Measurements from ENCODE around the gene CUL4A.

CUL4A gene

DNA sequence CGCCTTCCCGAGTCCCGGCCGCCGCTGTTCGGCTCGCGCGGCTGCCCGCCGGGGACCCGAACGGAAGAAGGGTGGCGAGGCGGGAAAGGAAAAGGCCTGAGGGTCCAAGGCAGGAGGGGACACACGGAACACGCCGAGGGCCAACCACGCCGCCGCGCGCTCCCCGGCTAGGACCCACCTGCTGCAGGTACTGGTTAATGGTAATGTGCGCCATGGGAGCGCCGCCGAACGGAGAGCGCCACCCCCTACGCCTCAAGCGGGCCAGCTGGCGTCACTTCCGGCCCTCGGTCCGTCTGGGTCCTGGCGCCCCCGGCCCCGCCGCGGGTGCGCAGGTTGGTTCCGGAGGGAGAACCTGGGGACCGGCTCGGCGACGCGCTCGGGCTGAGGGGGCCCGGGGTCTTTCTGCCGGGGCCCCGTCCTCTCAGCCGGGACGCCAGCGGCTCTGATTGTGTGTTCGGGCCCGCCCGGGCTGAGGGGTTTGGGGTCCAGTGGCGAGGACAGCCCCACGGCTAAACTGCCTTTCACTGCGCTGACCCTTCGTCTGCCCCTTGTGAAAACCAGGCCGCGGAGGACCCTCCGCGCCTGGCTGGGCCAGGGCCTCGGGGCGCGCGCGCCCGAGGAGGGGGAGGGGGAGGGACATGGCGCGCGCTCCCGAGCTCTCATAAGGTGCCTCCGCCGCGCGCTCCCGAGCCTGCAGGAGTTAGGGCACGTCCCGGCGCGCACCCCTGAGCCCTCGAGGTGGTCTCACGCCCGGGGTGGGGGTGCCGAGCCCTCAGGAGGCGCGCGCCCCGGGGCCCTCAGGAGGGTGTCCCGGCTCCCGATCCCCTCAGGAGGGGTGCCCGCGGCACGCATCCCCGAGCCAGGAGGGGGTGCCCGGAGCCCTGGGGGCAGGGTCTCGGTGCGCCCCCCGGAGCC, 735 bp upstream of the CUL4A start, which contains the start of gene PCID2:
PCID2 (minus strand) TSS at position 249 of the 915 bp plus-strand sequence; CDS start at position 214, 35 bp downstream.
- DNase-seq (ENCODE audit: low read depth): peak; percentile 72

DNA sequence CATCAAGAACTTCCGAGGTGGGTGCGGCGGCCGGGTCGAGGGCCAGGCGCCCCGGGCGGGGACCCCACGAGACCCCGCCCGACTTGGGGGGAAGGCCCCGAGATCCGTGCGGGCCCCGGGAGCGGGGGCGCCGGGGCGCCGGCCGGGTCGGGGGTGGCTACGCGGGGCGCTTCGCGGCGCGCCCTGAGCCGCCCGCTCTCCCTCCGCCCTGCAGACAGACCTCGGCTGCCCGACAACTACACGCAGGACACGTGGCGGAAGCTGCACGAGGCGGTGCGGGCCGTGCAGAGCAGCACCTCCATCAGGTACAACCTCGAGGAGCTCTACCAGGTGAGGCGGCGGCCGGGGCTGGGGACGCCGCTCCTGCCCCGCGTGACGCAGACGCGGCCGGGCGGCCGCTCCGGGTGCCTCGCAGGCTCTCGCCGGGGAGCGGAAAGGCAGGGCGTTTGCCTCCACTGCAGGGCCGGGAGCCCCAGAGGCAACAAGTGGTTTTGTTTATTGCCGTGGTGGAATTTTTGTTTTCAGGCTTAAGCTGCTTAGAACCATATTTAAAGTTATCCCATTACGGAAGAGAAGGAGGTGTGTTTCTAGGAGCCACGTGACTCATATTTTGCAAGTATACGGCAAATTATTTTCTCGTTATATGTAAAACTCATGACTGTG, 477 bp downstream of the CUL4A start:
- DNase-seq (ENCODE audit: low read depth): no peak

DNA sequence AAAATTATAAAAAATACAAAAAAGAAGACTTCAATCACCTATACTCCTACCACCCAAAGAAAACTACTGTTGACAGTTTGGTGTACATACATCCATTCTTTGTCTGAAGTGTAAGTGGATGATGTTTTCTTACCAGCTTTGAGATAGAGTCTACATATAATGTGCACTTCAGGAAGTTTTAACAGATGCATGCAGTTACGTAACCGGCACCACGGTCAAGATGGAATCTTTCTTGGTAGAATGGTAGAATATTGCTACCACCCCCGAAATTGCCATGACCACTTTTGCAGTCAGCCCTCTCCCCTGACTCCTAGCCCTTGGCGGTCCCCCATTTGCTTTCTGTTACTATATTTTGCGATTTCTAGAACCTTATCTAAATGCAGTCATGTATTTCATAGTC, 1.4 kb downstream of the CUL4A start:
- no peak for DNase-seq (ENCODE audit: low read depth)

DNA sequence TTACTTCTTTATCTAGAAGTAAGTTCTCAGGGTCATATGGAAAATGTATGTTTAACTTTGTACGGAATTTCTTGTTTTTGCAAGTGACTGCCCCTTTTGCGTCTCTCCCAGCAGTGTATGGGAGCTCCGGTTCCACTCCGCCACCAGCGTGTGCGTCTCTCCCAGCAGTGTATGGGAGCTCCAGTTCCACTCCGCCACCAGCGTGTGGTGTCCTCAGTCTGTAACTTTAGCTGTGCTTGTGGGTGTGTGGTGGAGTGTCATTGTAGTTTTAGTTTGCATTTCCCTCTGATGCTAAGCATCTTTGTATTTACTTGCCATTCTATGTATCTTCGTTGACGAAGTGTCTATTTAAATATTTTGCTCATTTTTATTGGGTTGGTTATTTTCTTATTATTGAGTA, 2.4 kb downstream of the CUL4A start:
- DNase-seq (ENCODE audit: low read depth): no peak

DNA sequence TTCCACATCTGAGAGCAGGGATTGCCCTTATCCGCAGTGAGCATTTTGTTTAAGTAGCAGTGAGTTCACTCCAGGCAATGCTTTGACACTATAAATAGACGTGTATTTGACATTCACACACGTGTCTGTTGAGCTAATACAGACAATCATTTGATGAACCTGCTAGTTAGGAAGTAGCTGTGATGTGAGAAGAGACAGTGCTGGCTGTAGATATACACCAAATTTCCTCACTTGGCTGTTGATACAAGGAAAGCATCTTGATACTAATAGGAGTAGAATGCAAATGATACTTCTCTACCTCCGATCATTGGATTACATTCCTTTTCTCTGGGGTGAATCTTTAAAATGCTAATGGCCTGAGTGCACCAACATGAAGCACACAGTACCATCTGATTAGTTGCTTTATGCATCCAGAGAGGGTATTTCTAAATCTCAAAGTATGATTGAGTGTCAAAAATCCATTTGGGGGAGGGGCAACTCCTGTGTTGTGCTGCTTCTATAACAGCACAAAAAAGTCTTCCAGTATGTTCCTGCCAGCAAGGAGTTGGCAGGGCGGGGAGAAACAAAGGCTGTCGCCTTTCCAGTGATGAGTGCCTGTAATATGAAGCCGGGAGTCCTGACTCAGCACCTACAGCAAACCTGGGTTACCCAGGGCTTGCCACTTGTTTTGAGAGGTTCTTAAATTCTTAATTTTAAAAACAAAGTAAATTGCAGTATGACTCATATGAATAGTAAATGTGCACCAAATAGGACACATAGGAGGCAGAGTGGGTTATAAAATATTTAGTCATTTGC, 7.0 kb downstream of the CUL4A start:
- peak; percentile 50 for DNase-seq (ENCODE audit: low read depth)

DNA sequence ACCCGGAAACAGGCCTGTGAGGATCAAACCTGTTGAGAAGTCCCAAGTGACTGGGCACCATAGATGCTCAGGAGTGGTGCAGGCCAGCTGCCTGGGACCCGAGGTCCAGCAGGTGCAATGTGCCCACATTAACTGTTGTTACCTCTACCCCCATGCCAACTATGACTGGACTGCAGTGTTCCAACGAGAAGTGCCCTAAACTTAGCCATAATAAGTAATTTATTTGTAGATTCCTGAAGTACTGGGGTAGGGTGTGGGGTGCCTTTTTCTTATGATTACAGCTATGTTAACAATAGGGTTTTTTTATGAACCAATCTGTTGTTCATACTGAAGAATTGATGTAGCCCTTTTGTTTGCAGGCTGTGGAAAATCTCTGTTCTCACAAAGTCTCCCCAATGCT, 9.2 kb downstream of the CUL4A start:
- DNase-seq (ENCODE audit: low read depth): no peak

DNA sequence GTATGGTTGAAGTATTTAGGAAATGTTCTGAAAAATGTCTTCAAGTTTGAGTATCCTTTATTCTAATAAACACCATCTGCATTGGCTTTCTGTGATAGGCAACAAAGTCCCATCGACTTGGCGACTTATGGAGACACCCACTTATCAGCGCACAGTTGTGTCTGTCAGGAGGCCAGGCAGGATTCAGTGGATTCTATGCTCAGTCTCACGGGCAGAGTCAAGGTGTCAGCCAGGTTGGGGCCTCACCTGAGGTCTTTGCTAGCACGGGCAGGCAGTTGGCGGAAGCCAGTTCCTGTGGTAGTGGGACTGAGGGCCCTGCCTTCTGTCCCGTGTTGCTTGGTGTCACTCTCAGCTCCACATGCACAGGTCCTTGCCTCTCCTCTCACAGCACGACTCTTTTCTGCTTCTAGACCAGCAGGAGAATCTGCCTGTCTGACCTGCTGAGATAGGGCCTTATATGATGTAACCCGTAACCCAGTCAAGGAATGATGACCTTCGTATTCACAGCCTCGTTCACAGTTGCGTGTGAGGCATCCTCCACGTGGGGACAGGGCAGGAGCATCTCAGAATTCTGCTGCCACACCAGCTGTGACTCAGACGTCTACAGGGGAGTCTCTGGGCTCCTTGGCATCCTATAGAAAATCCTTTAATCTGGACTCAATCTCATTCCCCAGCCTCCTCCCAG, 10.0 kb downstream of the CUL4A start:
- no peak for DNase-seq (ENCODE audit: low read depth)

DNA sequence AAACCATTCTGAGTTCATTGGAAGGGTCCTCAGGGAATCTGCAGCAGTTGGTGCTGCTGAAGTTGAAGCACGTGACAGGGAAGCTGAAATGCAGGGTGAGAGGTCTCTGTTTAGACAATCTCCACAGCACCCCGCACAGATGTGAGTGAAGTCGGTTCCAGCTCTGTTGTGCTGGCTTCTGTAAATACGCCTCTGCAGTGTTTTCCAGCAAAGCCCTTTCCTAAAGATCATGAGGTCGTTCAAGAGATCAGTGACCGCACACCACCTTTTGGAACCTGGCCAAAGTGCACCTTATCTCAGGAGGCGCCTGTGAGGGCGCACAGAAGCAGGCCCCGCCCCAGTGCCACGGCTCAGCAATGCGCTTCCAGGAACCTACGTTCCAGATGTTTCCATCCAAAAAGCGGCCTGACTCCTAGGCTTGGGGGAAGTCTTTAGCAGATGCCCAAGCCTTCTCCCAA, 10.8 kb downstream of the CUL4A start:
- no peak for DNase-seq (ENCODE audit: low read depth)

DNA sequence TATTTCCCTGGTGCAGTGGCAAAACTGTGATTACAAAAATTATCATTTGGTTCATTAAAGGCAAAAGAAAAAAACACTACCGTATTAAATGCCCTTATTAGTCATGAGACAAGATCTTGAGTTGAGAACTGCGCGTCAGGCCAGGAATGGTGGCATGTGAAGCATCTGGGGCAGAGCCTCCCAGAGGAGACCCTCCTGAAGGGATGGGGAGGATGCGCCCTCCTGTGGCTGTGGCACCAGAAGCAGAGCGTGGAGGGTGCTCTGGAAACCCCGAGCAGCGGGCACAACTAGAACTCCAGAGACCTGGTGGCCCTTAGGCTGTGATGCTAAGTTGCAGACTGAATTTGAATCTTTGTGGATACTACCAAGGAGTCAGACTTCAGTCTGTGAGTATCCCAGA, 11.5 kb downstream of the CUL4A start:
- DNase-seq (ENCODE audit: low read depth): no peak

DNA sequence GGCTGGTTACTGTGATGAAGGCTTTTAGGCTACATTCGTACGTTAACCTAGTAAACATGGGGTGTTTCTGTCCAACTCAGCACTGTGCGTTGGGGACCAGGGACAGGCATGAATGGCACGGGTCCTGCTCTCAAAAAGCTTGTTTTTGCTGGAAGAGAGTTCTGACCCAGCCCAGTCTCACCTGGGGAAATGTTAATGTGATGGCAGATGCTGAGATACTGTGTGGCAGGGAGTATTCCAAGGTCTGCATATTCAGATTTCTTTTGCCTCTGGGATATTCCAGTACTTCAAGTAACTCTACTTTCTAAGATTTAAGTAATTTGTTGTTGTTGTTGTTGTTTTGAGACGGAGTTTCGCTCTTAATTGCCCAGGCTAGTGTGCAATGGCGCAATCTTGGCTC, 13.7 kb downstream of the CUL4A start:
- DNase-seq (ENCODE audit: low read depth): no peak

DNA sequence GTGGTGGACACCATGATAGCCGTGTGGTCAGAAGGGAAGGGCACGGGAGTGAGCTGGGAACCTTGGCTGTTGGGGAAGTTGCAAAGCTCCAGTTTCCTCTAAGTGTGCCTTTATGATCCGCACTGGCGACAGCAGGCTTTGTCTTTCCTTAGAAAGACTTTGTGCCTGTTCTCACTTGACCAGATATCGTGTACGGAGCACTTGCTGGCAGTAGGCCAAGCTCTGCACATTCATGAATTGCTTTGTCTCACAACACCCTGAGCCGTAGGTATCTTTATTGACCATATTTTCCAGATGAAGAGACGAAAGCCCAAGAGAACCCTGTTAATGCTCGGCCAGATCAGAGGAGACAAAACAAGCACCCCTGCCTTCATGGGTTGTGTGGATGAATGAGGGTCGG, 15.1 kb downstream of the CUL4A start:
- DNase-seq (ENCODE audit: low read depth): no peak

DNA sequence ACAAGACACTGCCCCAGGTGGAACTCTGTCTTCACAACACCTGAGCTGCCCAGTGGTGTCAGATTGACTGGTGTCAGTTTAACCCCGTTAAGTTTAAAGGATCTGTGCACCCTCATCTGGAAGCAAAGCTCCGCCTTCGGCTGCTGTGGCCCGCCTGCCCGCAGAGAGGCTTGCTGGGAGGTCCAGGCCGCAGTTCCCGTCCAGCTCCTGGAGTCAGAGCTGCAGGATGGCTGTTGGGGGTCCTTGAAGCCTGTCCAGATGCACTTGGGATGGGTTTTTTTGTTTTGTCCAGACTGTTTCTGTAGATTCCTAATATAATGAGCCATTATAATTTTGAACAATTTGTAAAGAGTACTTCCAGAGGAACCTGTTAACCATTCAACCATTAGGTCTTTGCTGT, 16.1 kb downstream of the CUL4A start:
- DNase-seq (ENCODE audit: low read depth): no peak

DNA sequence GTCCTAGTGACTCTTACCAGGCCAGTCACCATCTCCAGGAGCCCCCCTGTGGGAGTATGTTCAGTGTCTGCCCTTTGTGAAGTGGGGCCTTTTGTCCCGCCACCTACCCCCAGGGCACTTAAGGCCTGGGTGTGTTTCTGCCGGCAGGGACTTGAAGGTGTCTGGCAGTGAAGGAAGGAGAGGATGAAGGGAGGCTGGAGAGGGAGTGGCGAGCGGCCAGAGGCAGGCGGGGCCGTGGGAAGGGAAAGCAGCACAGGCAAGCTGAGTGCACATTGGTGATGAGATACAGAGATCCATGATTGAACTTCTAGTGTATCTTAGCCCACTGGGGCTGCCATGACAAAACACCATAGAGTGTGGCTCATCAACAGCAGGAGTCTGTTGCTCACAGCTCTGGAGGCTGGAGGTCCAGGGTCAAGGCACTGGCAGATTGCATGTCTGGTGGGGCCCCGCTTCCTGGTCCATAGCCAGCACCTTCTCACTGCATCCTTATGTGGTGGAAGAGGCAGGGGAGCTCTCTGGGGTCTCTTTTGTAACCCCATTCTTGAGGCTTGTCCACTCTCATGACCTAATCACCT, 17.5 kb downstream of the CUL4A start:
- DNase-seq (ENCODE audit: low read depth): no peak

DNA sequence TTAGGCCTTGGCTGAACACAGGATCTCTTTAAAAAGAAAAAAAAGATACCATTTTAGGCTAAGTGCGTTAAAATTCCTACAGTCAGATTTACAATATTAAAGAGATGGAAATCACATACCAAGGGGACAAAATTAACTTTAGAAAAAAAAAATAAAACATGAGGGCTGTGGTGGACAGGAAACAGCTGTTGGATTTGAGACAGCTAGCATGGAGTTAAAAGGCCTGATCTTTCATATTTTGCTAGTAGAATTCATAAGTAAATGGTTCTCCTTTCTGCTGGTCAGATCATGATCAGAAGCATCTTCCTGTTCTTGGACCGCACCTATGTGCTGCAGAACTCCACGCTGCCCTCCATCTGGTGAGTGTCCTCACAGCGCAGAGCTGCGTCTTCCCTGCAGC, 19.7 kb downstream of the CUL4A start:
- no peak for DNase-seq (ENCODE audit: low read depth)

DNA sequence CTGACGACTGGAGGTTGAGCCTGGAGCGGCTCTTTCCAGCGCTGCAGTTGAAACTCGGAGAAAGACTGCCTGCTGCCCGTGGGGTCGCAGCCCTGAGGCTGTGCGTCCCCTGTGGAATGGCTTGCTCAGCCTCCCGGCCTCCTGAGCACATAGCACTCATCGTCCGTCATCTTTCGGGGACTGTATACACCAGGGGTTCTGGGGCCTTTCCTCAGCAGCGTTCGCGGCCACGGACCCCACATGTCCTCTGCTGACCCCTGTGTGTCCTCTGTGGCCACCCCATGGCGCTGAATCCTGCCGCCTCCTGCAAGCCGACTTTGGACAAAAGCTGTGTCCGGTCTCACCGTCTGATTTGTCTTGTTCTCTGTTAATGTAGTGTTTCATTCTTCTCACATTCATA, 20.4 kb downstream of the CUL4A start:
- no peak for DNase-seq (ENCODE audit: low read depth)

DNA sequence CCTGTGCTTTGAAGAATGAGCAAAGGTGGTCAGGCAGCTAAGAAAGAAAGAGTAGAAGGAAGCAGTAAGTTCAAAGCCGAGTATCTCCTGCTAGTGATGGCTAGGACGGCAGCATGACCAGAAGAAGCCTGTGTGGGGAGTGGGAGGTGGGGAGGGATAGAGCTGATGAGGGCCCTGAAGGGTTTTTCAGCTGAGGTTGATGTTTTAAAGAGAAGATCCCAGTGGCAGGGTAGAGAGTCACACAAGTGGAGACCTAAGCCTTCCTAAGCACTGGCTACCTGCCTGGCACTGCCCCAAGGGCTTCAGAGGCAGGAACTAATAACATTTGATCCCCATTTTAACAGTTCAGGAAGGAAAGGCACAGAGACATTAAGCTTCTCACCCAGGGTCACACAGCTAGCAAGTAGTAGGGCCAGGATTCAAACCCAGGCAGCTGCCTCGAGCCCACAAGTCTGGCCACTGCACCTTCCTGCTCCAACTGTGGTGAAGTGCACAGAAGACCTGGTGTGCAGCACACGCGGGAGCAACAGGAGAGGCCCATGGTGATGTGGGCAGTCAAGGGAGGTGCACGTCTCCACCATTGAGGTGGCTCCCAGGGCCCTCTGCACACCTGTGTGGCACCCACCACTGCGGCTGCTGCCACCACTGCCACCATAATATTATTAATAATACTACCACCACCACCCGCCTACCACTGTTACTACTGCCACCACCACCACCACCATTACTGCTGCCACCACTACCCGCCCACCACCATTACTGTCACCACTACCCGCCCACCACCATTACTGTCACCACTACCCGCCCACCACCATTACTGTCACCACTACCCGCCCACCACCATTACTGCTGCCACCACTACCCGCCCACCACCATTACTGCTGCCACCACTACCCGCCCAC, 22.1 kb downstream of the CUL4A start:
- no peak for DNase-seq (ENCODE audit: low read depth)

DNA sequence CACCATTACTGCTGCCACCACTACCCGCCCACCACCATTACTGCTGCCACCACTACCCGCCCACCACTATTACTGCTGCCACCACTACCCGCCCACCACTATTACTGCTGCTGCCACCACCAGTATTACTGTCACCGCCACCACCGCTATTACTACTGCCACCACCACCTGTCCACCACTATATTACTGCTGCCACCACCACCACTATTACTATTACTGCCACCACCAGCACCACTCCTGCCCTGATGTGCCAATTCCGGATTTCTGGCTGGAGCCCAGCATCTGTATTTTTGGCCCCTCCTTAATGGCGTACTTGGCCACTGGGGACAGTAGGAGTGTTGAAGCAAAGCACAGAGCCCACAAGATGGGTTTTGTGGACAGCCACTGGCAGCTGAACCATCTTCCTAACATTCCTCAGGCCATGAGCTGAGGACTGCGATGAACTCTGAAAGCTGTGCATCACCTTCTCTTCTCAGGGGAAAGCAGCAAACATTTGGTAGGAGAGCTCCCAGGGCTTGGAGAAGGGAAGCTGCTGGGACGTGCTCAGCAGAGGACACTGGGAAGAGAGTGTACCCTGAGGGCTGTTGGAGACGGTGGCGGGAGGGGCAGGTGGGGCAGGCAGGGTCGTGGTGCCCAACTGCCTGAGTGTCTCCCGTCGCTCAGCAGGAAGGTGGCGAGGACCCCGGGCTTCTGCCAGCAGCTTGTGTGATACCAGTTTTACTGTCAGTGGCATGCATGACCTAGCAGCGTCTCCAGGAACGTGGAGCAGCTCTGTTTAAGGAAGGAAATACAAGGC, 23.0 kb downstream of the CUL4A start:
- no peak for DNase-seq (ENCODE audit: low read depth)

DNA sequence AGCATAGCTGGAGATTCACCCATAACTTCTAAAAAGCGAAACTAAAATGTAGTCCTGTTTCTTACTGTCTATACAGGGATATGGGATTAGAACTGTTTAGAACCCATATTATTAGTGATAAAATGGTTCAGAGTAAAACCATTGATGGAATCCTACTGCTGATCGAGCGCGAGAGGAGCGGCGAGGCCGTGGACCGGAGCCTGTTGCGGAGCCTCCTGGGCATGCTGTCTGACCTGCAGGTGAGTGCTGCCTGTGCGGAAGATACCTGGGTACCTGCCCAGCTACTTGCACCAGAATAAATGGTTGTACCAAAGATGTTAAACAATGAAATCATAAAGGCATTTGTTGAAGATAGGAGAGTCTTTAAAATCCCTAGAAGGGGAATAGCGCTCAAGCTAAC, 23.7 kb downstream of the CUL4A start:
- no peak for DNase-seq (ENCODE audit: low read depth)

DNA sequence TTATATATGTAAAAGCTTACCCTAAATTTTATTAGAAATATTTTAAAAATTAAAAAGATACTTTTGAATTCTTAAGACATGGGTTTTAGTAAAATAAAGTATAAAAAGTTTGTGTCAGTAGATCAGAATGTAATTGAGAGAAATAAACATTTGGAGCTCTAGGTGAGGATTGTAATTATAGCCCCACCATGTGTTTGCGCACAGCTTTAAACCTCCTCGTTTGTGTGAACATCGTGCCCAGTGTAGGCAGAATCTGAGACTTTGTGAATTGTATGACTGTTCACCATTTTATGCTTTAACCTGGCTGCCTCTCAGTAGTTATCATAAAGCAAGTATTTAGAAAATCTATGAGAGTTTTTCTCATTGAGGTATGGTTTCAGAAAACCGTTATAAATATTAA, 29.1 kb downstream of the CUL4A start:
- DNase-seq (ENCODE audit: low read depth): no peak

DNA sequence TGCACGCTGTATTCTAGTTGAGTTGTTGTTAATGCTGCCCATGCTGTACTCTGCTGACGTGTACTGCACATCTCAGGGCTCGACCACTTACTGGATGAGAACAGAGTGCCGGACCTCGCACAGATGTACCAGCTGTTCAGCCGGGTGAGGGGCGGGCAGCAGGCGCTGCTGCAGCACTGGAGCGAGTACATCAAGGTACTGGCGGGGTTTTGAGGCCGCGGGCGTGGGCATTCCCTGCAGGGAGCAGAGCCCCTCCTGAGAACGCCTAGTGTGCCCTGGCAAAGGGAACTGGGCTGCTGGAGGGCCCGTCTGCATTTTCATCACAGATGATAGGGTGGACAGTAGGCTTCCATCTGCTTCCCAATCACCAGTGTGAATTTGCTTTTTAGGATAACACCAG, 29.9 kb downstream of the CUL4A start:
- DNase-seq (ENCODE audit: low read depth): no peak
